Measurements from ENCODE around the gene VGLL2. TPM values are rescaled to one million over a fixed set of nuclear protein-coding genes. Genes with fewer than 3 reads are reported as not detected.

Gene VGLL2
- not detected in 5 replicates for total RNA-seq (2022; extraction: Qiagen RNA extraction)

GRCh38 chr6:117265410-117266256 lies at the start of gene VGLL2:
Gene VGLL2 (plus strand): TSS chr6:117265558. CDS start chr6:117265764, 206 bp downstream.

Other genes starting within 250 kb of the VGLL2 start
- 0.13 to 0.34 TPM (median 0.20 TPM) in 5 replicates for gene ROS1, start 160.4 kb downstream of the VGLL2 start, total RNA-seq (2022; extraction: Qiagen RNA extraction)
- 24.7 to 29.2 TPM (median 25.6 TPM) in 5 replicates for gene DCBLD1, start 217.1 kb downstream of the VGLL2 start, total RNA-seq (2022; extraction: Qiagen RNA extraction)

Measured in A549 treated with Mapracorat at 1 μM for 4 hours (cell line).